DND-41 (cell line): ENCODE results near the gene CENPP.

Source experiments
- EZH2 ChIP-seq: IDR thresholded peaks from 3 replicates; pipeline ENCODE4 v1.6.1; 2012; ENCODE audit warnings: borderline replicate concordance, low read depth, mild to moderate bottlenecking, moderate library complexity, low read length, inconsistent platforms; ENCODE audit not compliant: severe bottlenecking
- TF ChIP-seq, protein P1 (sequence below): IDR thresholded peaks from 2 replicates; pipeline ENCODE4 v1.5.1; 2012; ENCODE audit warnings: borderline replicate concordance, low read length, moderate library complexity, mild to moderate bottlenecking; ENCODE audit not compliant: poor library complexity, severe bottlenecking; ENCODE audit errors: extremely low read depth

DNA sequence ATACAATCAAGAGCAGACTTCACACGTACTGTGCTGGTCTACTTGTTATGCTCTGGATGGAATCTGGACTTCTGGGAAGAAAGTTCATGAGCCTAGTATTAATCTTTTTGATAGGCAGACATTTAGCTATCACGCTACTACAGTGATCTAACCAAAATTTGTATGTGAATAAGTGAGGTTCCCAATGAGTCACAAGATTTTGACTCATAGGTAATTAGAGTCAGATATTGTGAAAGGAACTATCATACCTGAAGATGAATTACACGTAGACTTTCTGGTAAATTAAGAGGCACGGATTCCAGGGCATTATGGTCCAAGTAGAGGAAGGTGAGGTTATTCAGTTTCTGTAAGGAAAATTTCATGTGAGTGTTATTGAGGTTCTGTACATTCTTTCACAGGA is 60.2 kb downstream of the CENPP start:
- TF ChIP-seq, protein P1, sequence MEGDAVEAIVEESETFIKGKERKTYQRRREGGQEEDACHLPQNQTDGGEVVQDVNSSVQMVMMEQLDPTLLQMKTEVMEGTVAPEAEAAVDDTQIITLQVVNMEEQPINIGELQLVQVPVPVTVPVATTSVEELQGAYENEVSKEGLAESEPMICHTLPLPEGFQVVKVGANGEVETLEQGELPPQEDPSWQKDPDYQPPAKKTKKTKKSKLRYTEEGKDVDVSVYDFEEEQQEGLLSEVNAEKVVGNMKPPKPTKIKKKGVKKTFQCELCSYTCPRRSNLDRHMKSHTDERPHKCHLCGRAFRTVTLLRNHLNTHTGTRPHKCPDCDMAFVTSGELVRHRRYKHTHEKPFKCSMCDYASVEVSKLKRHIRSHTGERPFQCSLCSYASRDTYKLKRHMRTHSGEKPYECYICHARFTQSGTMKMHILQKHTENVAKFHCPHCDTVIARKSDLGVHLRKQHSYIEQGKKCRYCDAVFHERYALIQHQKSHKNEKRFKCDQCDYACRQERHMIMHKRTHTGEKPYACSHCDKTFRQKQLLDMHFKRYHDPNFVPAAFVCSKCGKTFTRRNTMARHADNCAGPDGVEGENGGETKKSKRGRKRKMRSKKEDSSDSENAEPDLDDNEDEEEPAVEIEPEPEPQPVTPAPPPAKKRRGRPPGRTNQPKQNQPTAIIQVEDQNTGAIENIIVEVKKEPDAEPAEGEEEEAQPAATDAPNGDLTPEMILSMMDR: no peak
- TF ChIP-seq EZH2: no peak
